HG03342 (cell line): ENCODE data around the gene LAS1L.
"Not testable (repeated sequence)": the region's sequence is repeated elsewhere in the genome, so short reads cannot be mapped to it uniquely, and the experiment has no call there.

ENCODE experiments used
- ATAC-seq: cut with Tn5 transposase; IDR thresholded peaks from one replicate; pipeline ENCODE4 v1.9.1; 2021; ENCODE audit warnings: mild to moderate bottlenecking, moderate library complexity; ENCODE audit not compliant: unreplicated experiment

Gene LAS1L

GRCh38 chrX:65518980-65519379 is 15.6 kb downstream of the LAS1L start:
- not testable (repeated sequence) for ATAC-seq

GRCh38 chrX:65517923-65518322 is 16.7 kb downstream of the LAS1L start:
- no peak for ATAC-seq

GRCh38 chrX:65516756-65517155 is 17.8 kb downstream of the LAS1L start:
- no peak for ATAC-seq

GRCh38 chrX:65513610-65514009 is 21.0 kb downstream of the LAS1L start:
- no peak for ATAC-seq

GRCh38 chrX:65509400-65509799 is 25.2 kb downstream of the LAS1L start:
- no peak for ATAC-seq

GRCh38 chrX:65508851-65509250 is 25.7 kb downstream of the LAS1L start:
- no peak for ATAC-seq

- ATAC-seq, result no peak
These were observed 32.0 kb downstream of the LAS1L start for GRCh38 chrX:65502618-65503017.

GRCh38 chrX:65493431-65493830 is 41.2 kb downstream of the LAS1L start:
- no peak for ATAC-seq

GRCh38 chrX:65491620-65492019 is 43.0 kb downstream of the LAS1L start:
- ATAC-seq, result no peak

GRCh38 chrX:65488495-65488894 is 46.1 kb downstream of the LAS1L start:
- ATAC-seq, result no peak

- no peak for ATAC-seq
These were observed 53.6 kb downstream of the LAS1L start for GRCh38 chrX:65480960-65481359.

GRCh38 chrX:65479102-65479501 is 55.5 kb downstream of the LAS1L start:
- ATAC-seq, result not testable (repeated sequence)

GRCh38 chrX:65476564-65476963 is 58.0 kb downstream of the LAS1L start:
- no peak for ATAC-seq

- ATAC-seq, result no peak
These were observed 71.0 kb downstream of the LAS1L start for GRCh38 chrX:65463550-65463949.
